Measurements from ENCODE around the gene QTRT2. TPM values are rescaled to one million over a fixed set of nuclear protein-coding genes. Genes with fewer than 3 reads are reported as not detected.

QTRT2 gene
- total RNA-seq, 8 experiments from 2014 or later = 9.2 to 33.2 (median 18.6) TPM

DNA sequence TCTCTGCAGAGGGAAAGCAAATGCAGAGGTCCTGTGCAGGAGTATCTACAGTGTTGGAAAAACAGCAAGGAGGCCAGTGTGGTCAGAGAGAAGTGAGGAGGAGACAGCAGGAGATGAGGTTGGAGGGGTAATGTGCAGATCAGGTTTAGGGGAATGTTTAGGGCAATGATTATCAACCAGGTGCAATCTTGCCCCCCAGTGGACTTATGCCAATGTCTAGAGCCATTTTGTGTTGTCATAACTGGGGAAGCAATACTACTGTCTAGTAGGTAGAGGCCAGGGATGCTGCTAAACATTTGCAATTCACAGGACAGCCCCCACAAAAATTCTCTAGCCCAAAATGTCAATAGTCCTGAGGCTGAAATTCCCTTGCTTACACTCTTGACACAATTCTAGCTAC lies 13.3 kb upstream of the QTRT2 start:
- no peak overlapping the region for H3K27ac ChIP-seq
- in situ Hi-C loops (cut with MboI; ENCODE audit: low pct_unique_long_range_greater_than_20kb in 2 of 9, low sequenced_read_pairs in 9 of 9, unreplicated experiment in 9 of 9) = no loop called here
- H3K4me1 ChIP-seq (replicated peaks in 1 of 2) = no peaks in the 10 kb centered on the region
- no peak overlapping the region for H3K4me3 ChIP-seq
- ATAC-seq (replicated peaks in 6 of 8) = no peak

DNA sequence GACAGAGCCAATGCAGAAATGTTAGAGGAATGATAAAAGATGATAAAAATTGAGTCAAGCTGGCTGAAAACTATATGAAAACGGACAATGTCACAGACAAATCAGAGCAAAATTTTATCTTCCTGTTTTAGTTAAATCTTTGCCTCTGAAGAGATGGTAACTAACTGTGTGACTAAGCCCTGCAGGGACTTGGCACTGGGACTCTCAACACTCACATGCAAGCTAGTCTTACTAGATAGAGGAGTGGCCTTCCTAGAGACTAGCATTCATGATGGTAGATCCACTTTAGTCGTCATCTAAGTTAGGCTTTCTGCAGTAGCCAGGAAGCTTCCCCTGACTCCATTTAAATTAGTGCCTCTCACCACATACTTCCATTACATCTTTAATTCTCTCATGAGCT lies 4.3 kb upstream of the QTRT2 start:
- no peak for ATAC-seq (replicated peaks in 6 of 8)
- whole genome bisulfite sequencing, 10 experiments = 33 to 100% (median 88%) methylated on average over 1 to 2 of the region's 2 CpGs; no CpG with 5 or more reads in 1 of the 10 experiments
- no peak overlapping the region for H3K4me3 ChIP-seq
- in situ Hi-C loops (cut with MboI; ENCODE audit: low pct_unique_long_range_greater_than_20kb in 2 of 9, low sequenced_read_pairs in 9 of 9, unreplicated experiment in 9 of 9) = loop anchor here in 1 of 9 experiments (25.0 kb wide), 1 partner anchor 215 kb away; the partner anchor contains the start of gene GRAMD1C
- H3K4me1 ChIP-seq (replicated peaks in 1 of 2) = peaks cover 4 to 6% of the 10 kb centered on the region in 2 donors
- no peak overlapping the region for H3K27ac ChIP-seq

GRCh38 chr3:114057011-114057347 lies 442 bp downstream of the QTRT2 start:
- 0 to 4% (median 0%) methylated on average over 3 to 7 of the region's 8 CpGs; no CpG with 5 or more reads in 5 of the 10 experiments for WGBS, 10 experiments
- ATAC-seq (replicated peaks in 6 of 8) = peak in 6 of 8 experiments; percentile 1 to 11 (median 4)
- peak overlapping the region in 1 of 2 donors; percentile 35 for H3K27ac ChIP-seq
- H3K4me1 ChIP-seq (replicated peaks in 1 of 2) = peaks cover 8 to 10% of the 10 kb centered on the region in 2 donors
- in situ Hi-C loops (cut with MboI; ENCODE audit: low pct_unique_long_range_greater_than_20kb in 2 of 9, low sequenced_read_pairs in 9 of 9, unreplicated experiment in 9 of 9) = loop anchor here in 1 of 9 experiments (25.0 kb wide), 1 partner anchor 220 kb away; the partner anchor contains the start of gene GRAMD1C
- peak overlapping the region; percentile 59 to 91 (median 86) for H3K4me3 ChIP-seq

- Histone ChIP-seq H3K27ac (no peak overlapping the region), H3K4me3 (no peak overlapping the region), H3K4me1 (replicated peaks in 1 of 2) (peaks cover 8 to 10% of the 10 kb centered on the region in 2 donors)
- no peak for ATAC-seq (replicated peaks in 6 of 8)
- WGBS, 10 experiments = 66 to 100% (median 96%) methylated on average over 1 to 8 of the region's 8 CpGs; no CpG with 5 or more reads in 2 of the 10 experiments
- in situ Hi-C loops (cut with MboI; ENCODE audit: low pct_unique_long_range_greater_than_20kb in 2 of 9, low sequenced_read_pairs in 9 of 9, unreplicated experiment in 9 of 9) = loop anchor here in 1 of 9 experiments (25.0 kb wide), 1 partner anchor 221 kb away; the partner anchor contains the start of gene GRAMD1C
Measured at GRCh38 chr3:114058646-114059045, 2.1 kb downstream of the QTRT2 start.

DNA sequence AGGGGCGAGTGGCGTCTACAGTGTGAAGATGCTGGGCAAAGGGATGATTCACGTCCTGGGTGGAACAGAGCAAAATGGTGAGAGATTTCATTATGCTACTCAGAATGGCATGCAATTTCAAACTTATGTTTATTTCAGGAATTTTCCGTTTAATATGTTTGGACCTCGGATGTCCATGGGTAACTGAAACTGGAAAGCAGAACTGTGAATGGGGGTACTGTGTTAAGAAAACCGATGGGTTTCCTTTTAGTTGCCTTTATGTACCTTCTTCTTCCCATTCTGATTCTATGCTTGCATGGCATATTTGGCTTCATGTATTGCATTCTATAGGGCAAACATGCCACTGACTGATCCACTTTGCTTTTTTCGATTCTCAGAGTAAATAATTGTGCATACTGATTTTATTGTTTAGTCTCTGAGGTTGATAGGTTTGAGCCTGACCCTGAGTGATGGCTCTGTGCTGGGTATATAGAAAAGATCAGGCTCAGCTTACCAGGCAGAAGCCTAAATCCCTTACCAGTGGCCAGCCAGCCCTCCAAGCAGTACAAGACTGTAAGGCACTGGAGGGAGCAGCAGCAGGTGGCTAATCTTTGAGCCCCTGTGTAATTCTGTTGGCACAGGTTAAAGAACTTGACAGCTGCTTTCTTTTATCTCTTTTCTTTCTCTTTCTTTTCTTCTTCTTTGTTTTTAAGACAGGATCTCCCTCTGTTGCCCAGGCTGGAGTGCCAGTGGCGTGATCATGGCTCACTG lies 4.5 kb downstream of the QTRT2 start:
- ATAC-seq (replicated peaks in 6 of 8) = no peak
- WGBS, 10 experiments = 77 to 100% (median 96%) methylated on average over 2 to 7 of the region's 8 CpGs; no CpG with 5 or more reads in 1 of the 10 experiments
- Histone ChIP-seq H3K4me1 (replicated peaks in 1 of 2) (peaks cover 4% of the 10 kb centered on the region in 2 donors), H3K4me3 (no peak overlapping the region), H3K27ac (no peak overlapping the region)
- in situ Hi-C loops (cut with MboI; ENCODE audit: low pct_unique_long_range_greater_than_20kb in 2 of 9, low sequenced_read_pairs in 9 of 9, unreplicated experiment in 9 of 9) = loop anchor here in 1 of 9 experiments (25.0 kb wide), 1 partner anchor 224 kb away; the partner anchor contains the start of gene GRAMD1C

DNA sequence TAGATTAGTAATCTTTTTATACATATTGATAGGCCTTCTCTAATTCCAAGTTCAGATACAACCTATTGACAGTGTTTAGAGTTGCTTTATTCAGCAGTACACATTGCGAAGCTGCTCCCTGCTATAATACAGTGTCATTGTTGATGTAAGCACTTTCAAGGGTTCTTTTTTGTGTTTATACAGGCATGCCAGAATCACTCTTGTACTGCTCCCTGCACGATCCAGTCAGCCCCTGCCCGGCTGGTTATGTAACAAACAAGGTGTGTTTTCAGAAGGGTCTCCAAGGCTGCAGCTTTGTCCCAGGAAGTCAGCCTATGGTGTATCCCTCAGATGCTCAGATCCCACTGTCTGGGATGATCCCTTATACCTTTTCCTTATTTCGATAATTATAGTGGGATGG lies 11.3 kb downstream of the QTRT2 start:
- in situ Hi-C loops (cut with MboI; ENCODE audit: low pct_unique_long_range_greater_than_20kb in 2 of 9, low sequenced_read_pairs in 9 of 9, unreplicated experiment in 9 of 9) = loop anchor here in 1 of 9 experiments (25.0 kb wide), 1 partner anchor 231 kb away; the partner anchor contains the start of gene GRAMD1C
- ATAC-seq (replicated peaks in 6 of 8) = no peak
- Histone ChIP-seq H3K4me1 (replicated peaks in 1 of 2) (no peaks in the 10 kb centered on the region), H3K4me3 (no peak overlapping the region), H3K27ac (no peak overlapping the region)
- WGBS, 10 experiments = 83 to 100% (median 95%) methylated on average over 1 to 4 of the region's 4 CpGs; no CpG with 5 or more reads in 2 of the 10 experiments

DNA sequence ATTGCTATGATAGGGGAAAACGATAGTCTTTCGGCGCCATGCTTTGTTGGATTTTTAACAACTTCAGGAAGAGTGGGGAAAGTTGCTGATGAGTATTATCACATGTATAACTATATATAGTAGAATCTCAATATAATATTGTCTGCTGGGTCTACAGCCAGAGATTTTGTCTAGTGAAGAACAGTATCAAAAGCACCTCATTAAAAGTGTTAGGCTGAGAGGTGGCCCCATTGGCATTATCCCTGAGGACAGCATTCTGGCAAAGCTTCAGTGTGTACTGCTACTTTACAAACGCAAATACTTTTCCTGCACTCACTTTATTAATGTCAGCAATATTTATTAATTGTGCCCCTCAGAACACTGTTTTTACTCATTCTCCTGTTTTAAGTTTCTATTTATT lies 11.8 kb downstream of the QTRT2 start:
- ATAC-seq (replicated peaks in 6 of 8) = no peak
- in situ Hi-C loops (cut with MboI; ENCODE audit: low pct_unique_long_range_greater_than_20kb in 2 of 9, low sequenced_read_pairs in 9 of 9, unreplicated experiment in 9 of 9) = loop anchor here in 1 of 9 experiments (25.0 kb wide), 1 partner anchor 231 kb away; the partner anchor contains the start of gene GRAMD1C
- WGBS, 10 experiments = 96 to 100% (median 100%) methylated on average over 1 to 4 of the region's 4 CpGs; no CpG with 5 or more reads in 2 of the 10 experiments
- Histone ChIP-seq H3K4me1 (replicated peaks in 1 of 2) (no peaks in the 10 kb centered on the region), H3K27ac (no peak overlapping the region), H3K4me3 (no peak overlapping the region)

DNA sequence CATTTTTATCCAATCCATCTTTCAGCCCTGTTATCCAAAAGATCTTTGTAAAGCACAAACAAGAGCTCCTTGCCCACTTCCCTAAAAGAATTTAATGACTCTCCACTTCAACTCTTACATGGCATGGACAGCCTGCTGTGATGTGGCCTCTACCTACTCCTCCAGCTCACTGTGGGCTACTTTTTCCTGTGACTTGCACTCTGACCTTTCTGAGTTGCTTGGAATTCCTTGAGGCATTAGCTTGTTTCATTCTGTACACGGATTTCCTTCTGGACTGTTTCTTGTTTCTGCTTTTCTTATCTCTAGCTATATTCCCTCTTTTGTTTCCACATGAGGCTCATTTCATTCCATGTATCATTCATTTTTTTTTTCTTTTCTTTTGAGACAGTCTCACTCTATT lies 15.2 kb downstream of the QTRT2 start:
- no peak for ATAC-seq (replicated peaks in 6 of 8)
- 17 to 100% (median 61%) methylated on average over 1 of the region's 1 CpG; no CpG with 5 or more reads in 1 of the 10 experiments for WGBS, 10 experiments
- Histone ChIP-seq H3K4me3 (no peak overlapping the region), H3K27ac (no peak overlapping the region), H3K4me1 (replicated peaks in 1 of 2) (no peaks in the 10 kb centered on the region)
- in situ Hi-C loops (cut with MboI; ENCODE audit: low pct_unique_long_range_greater_than_20kb in 2 of 9, low sequenced_read_pairs in 9 of 9, unreplicated experiment in 9 of 9) = loop anchor here in 1 of 9 experiments (25.0 kb wide), 1 partner anchor 234 kb away; the partner anchor contains the start of gene GRAMD1C

- no peak overlapping the region for H3K4me3 ChIP-seq
- 89 to 100% (median 92%) methylated on average over 1 to 6 of the region's 6 CpGs; no CpG with 5 or more reads in 5 of the 10 experiments for WGBS, 10 experiments
- in situ Hi-C loops (cut with MboI; ENCODE audit: low pct_unique_long_range_greater_than_20kb in 2 of 9, low sequenced_read_pairs in 9 of 9, unreplicated experiment in 9 of 9) = no loop called here
- no peaks in the 10 kb centered on the region for H3K4me1 ChIP-seq (replicated peaks in 1 of 2)
- ATAC-seq (replicated peaks in 6 of 8) = no peak
- no peak overlapping the region for H3K27ac ChIP-seq
Measured at GRCh38 chr3:114076711-114077110, 20.2 kb downstream of the QTRT2 start.

- no peak for ATAC-seq (replicated peaks in 6 of 8)
- Histone ChIP-seq H3K4me3 (no peak overlapping the region), H3K27ac (no peak overlapping the region), H3K4me1 (replicated peaks in 1 of 2) (no peaks in the 10 kb centered on the region)
- in situ Hi-C loops (cut with MboI; ENCODE audit: low pct_unique_long_range_greater_than_20kb in 2 of 9, low sequenced_read_pairs in 9 of 9, unreplicated experiment in 9 of 9) = no loop called here
Measured at GRCh38 chr3:114078126-114078525, 21.6 kb downstream of the QTRT2 start.

DNA sequence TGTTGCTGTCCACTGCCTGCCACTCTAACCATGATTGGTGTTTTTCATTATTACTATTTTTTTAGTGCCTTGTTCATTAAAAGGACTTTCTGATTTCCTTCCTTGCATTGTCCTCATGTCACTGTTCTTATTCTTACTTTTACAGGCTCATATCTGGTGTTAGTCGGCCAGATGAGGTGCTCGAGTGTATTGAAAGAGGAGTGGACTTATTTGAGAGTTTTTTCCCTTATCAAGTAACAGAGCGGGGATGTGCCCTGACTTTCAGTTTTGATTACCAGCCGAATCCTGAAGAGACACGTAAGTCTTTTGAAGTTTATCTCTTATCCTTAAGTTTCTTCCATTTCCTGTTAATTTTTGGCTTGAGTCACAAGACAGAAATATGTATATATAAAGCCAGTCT lies 23.2 kb downstream of the QTRT2 start:
- ATAC-seq (replicated peaks in 6 of 8) = no peak
- in situ Hi-C loops (cut with MboI; ENCODE audit: low pct_unique_long_range_greater_than_20kb in 2 of 9, low sequenced_read_pairs in 9 of 9, unreplicated experiment in 9 of 9) = no loop called here
- Histone ChIP-seq H3K4me3 (no peak overlapping the region), H3K4me1 (replicated peaks in 1 of 2) (no peaks in the 10 kb centered on the region), H3K27ac (no peak overlapping the region)
- 82 to 100% (median 93%) methylated on average over 1 to 5 of the region's 5 CpGs for WGBS, 10 experiments

DNA sequence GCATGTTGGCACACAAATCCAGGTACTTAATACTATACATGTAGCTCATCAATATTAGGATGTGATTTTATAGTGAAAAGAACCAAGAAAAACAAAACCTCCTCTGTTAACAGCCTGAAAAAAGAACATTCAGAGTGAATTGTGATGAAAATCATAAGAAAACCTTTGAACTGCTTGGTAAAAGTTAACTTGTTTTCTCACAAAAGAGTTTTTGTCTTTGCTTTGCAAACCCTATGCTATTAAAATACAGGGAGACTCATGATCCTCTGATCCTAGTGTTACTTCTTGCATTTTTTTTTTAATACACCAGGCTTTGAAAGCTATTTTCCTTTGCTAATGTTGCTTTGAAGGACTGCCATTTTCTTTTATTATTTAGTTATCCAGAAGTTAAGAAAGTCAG lies 23.7 kb downstream of the QTRT2 start:
- Histone ChIP-seq H3K4me1 (replicated peaks in 1 of 2) (no peaks in the 10 kb centered on the region), H3K4me3 (no peak overlapping the region), H3K27ac (no peak overlapping the region)
- no peak for ATAC-seq (replicated peaks in 6 of 8)
- in situ Hi-C loops (cut with MboI; ENCODE audit: low pct_unique_long_range_greater_than_20kb in 2 of 9, low sequenced_read_pairs in 9 of 9, unreplicated experiment in 9 of 9) = no loop called here

DNA sequence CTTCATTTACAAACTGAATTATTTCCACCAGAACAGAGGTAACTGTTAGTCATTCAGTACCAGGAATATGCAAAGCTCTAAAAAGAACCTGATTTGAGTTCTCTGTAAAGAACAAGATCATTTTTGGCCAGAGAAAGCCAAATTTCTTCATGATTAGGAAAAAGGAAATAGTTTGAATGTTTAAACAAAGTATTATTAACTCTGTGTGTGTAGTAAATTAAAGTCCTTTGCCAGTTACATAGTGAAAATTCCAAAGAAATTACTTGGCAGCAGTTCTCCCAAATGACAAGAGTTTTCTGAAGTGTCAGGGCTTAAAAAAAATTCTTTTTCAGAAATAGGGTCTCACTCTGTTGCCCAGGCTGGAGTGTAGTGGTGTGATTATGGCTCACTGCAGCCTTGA lies 24.5 kb downstream of the QTRT2 start:
- Histone ChIP-seq H3K4me1 (replicated peaks in 1 of 2) (no peaks in the 10 kb centered on the region), H3K4me3 (no peak overlapping the region), H3K27ac (no peak overlapping the region)
- in situ Hi-C loops (cut with MboI; ENCODE audit: low pct_unique_long_range_greater_than_20kb in 2 of 9, low sequenced_read_pairs in 9 of 9, unreplicated experiment in 9 of 9) = no loop called here
- no peak for ATAC-seq (replicated peaks in 6 of 8)

DNA sequence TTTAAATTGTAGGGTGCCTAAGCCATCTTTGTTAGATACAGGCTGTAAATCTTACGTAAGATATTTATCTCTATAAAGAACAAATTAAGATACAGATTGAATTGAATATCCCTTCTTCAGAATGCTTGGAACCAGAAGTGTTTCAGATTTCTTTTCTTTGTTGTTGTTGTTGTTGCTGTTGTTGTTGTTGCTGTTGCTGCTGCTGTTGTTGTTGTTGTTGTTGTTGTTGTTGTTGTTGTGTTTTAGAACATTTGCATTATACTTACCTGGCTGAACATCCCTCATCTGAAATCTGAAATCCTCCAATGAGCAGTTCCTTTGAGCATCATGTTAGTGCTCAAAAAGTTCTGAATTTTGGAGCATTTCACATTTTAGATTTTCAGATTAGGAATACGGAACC lies 26.6 kb downstream of the QTRT2 start:
- in situ Hi-C loops (cut with MboI; ENCODE audit: low pct_unique_long_range_greater_than_20kb in 2 of 9, low sequenced_read_pairs in 9 of 9, unreplicated experiment in 9 of 9) = no loop called here
- Histone ChIP-seq H3K27ac (no peak overlapping the region), H3K4me1 (replicated peaks in 1 of 2) (no peaks in the 10 kb centered on the region), H3K4me3 (no peak overlapping the region)
- ATAC-seq (replicated peaks in 6 of 8) = no peak
- 89 to 100% (median 100%) methylated on average over 1 to 2 of the region's 2 CpGs; no CpG with 5 or more reads in 1 of the 10 experiments for WGBS, 10 experiments

All from motor neuron (in vitro differentiated cells).